Adrenal gland (tissue), 5 donors: ENCODE results near the gene FAT1.

Experiments used
- POLR2A ChIP-seq, 2 donors: fragments of 450-650 bp; IDR thresholded peaks; one replicate each; pipeline ENCODE4 v1.6.1; 2017; ENCODE audit warnings: antibody characterized with exemption in 2 of 2, mild to moderate bottlenecking in 2 of 2, moderate library complexity in 1 of 2
- TF ChIP-seq, protein P1 (sequence below), 6 experiments: fragments of 450-650 bp in 4 of 6; fragments of 200-600 bp in 2 of 6; sonication (generic) in 1 of 6; IDR thresholded peaks; 1 replicate in 5 of 6; 2 replicates in 1 of 6; pipeline versions ENCODE4 v1.5.1 to v1.8.0; 2016 to 2021; ENCODE audit warnings: antibody characterized with exemption in 6 of 6, mild to moderate bottlenecking in 2 of 6, moderate library complexity in 1 of 6
- donor health status: DM: no; HTN: no; CAD: no.

GRCh38 chr4:186746581-186746980 lies 22.9 kb upstream of the FAT1 start:
- TF ChIP-seq, protein P1, sequence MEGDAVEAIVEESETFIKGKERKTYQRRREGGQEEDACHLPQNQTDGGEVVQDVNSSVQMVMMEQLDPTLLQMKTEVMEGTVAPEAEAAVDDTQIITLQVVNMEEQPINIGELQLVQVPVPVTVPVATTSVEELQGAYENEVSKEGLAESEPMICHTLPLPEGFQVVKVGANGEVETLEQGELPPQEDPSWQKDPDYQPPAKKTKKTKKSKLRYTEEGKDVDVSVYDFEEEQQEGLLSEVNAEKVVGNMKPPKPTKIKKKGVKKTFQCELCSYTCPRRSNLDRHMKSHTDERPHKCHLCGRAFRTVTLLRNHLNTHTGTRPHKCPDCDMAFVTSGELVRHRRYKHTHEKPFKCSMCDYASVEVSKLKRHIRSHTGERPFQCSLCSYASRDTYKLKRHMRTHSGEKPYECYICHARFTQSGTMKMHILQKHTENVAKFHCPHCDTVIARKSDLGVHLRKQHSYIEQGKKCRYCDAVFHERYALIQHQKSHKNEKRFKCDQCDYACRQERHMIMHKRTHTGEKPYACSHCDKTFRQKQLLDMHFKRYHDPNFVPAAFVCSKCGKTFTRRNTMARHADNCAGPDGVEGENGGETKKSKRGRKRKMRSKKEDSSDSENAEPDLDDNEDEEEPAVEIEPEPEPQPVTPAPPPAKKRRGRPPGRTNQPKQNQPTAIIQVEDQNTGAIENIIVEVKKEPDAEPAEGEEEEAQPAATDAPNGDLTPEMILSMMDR (IDR thresholded peaks at IDR 0.05): no peak
- no peak for TF ChIP-seq POLR2A (IDR thresholded peaks at IDR 0.05)
